Stomach (tissue), 9 donors: ENCODE measurements around the gene C10orf105. TPM values are rescaled to one million over a fixed set of nuclear protein-coding genes. Genes with fewer than 3 reads are reported as not detected.

Source experiments
- DNase-seq, 2 donors: peaks; one replicate each; pipeline versions ENCODE4 v3.0.0 to v3.0.0-alpha.2; 2013 to 2019
- H3K27ac ChIP-seq, 5 donors: fragments of 200-600 bp in 4 of 5; sonication (generic) in 4 of 5; one replicate each; pipeline ENCODE4 v1.5.1; 2013 to 2019; ENCODE audit warnings: mild to moderate bottlenecking in 1 of 5, moderate library complexity in 1 of 5
- H3K27me3 ChIP-seq, 3 donors: fragments of 200-600 bp; sonication (generic); one replicate each; pipeline ENCODE4 v1.5.1; 2017 to 2019; ENCODE audit warnings: mixed run types in 1 of 3
- H3K36me3 ChIP-seq, 4 donors: fragments of 200-600 bp; sonication (generic); 1 replicate in 3 of 4; 2 replicates in 1 of 4; pipeline ENCODE4 v1.5.1; 2016 to 2019
- H3K4me1 ChIP-seq, 4 donors: fragments of 200-600 bp; sonication (generic); one replicate each; pipeline ENCODE4 v1.5.1; 2016 to 2019
- H3K4me3 ChIP-seq, 4 donors: fragments of 200-600 bp; sonication (generic) in 3 of 4; one replicate each; pipeline ENCODE4 v1.5.1; 2016 to 2019; ENCODE audit warnings: mild to moderate bottlenecking in 1 of 4
- H3K9me3 ChIP-seq, 4 donors: fragments of 200-600 bp; sonication (generic); one replicate each; pipeline ENCODE4 v1.5.1; 2016 to 2019
- CTCF ChIP-seq, 7 experiments: fragments of 450-650 bp in 4 of 7; fragments of 200-600 bp in 3 of 7; sonication (generic) in 3 of 7; IDR thresholded peaks; one replicate each; pipeline ENCODE4 v1.5.1; 2016 to 2019; ENCODE audit warnings: antibody characterized with exemption in 7 of 7, control low read depth in 2 of 7, mild to moderate bottlenecking in 1 of 7
- EP300 ChIP-seq: sonication (generic); formaldehyde crosslinking; IDR thresholded peaks from one replicate; pipeline ENCODE4 v1.6.1; 2017; ENCODE audit warnings: antibody characterized with exemption
- POLR2A ChIP-seq, 4 donors: fragments of 450-650 bp; IDR thresholded peaks; one replicate each; pipeline ENCODE4 v1.6.1; 2016; ENCODE audit warnings: antibody characterized with exemption in 4 of 4, control low read depth in 2 of 4, mild to moderate bottlenecking in 1 of 4, moderate library complexity in 1 of 4
- POLR2AphosphoS5 ChIP-seq, 3 donors: sonication (generic); formaldehyde crosslinking; IDR thresholded peaks; one replicate each; pipeline ENCODE4 v1.6.1; 2016; ENCODE audit warnings: antibody characterized with exemption in 3 of 3
- WGBS, 5 donors: extraction: QIAGEN DNeasy Blood & Tissue Kit in 3 of 5; methylation state at CpG; one replicate each; pipeline versions ENCODE4 v1.1.5 to v1.1.7; 2013 to 2018; 5-methylcytosine and 5-hydroxymethylcytosine counted together
- intact Hi-C: fragments of 100-400 bp; cut with DNase I; formaldehyde crosslinking; loops from one replicate; pipeline ENCODE4 v1.15.1; 2023; ENCODE audit warnings: low total_unique reads
- polyA plus RNA-seq, 3 donors: library from polyadenylated mRNA; stranded (reverse); fragments of 200-250 nt; gene quantifications; one replicate each; pipeline ENCODE4 v1.2.3, GENCODE V29; 2013
- total RNA-seq, 5 donors: library from RNA; depleted of rRNA; stranded (reverse); fragments of >200 nt; gene quantifications; one replicate each; pipeline versions ENCODE4 v1.1.0 to v1.2.3, GENCODE V29; 2014 to 2016
- donor health status: healthy with polysubstance abuse.
- donor health status: Bipolar disorder and iron deficiency.
- donor health status: healthy.

Gene C10orf105
- total and polyA plus RNA-seq, 8 donors = 0.03 TPM; not detected in 7

GRCh38 chr10:71667387-71667752, 52.2 kb downstream of the C10orf105 start:
- DNase-seq = no peak
- H3K4me3 ChIP-seq = no peak overlapping the region
- no peaks in the 10 kb centered on the region for H3K9me3 ChIP-seq
- intact Hi-C loops = no loop called here
- H3K27me3 ChIP-seq = peaks cover 0 to 11% (median 5%) of the 10 kb centered on the region in 3 donors
- H3K27ac ChIP-seq = no peak overlapping the region
- no peaks in the 10 kb centered on the region for H3K36me3 ChIP-seq
- TF ChIP-seq POLR2AphosphoS5 (IDR thresholded peaks at IDR 0.05) = no peak
- no peak for TF ChIP-seq CTCF (IDR thresholded peaks at IDR 0.05)
- no peak for TF ChIP-seq POLR2A (IDR thresholded peaks at IDR 0.05)
- no peak for TF ChIP-seq EP300
- peaks cover 0 to 8% (median 3%) of the 10 kb centered on the region in 4 donors for H3K4me1 ChIP-seq
- 34 to 49% (median 44%) methylated on average over 5 of the region's 5 CpGs for WGBS, 5 donors

DNA sequence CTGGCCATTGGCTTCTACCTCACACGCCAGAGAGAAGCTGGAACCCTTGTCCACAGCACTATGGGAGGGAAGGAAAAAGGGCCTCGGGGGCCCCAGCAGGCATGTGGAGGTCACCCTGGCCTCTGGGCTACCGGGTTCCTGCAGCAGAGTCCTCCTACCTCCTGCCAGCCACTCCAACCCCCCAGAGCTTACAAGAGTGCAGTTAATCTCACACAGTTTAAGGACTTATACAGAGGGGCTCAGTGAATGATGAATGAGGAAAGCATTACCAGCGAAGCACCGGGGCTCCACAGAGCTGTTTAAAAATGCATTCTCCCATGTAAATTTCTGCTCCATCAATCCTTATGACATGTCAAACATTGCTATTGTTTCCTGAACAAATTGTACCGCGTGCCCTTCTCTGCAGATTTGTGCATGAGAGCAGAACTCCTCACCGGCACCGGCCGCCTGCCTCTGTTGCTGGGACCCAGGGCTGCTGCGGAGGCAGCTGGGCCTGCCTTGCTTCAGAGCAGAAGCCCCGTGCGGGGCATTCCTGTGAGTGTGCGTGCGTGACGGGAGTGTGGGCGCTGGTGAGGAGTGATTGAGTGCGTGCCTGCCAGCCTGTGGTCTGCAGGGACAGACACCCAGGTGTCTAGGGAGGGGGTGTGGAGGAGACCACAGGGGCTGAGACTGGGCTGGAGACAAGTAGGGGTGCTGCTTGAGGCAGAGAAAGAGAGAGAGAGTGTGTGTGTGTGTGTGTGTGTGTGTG, 52.8 kb downstream of the C10orf105 start:
- DNase-seq = peak in 1 of 2 donors; percentile 56
- peaks cover 0 to 8% (median 3%) of the 10 kb centered on the region in 4 donors for H3K4me1 ChIP-seq
- H3K4me3 ChIP-seq = no peak overlapping the region
- H3K27ac ChIP-seq = no peak overlapping the region
- intact Hi-C loops = no loop called here
- TF ChIP-seq EP300 (no peak), POLR2A (IDR thresholded peaks at IDR 0.05) (no peak), POLR2AphosphoS5 (IDR thresholded peaks at IDR 0.05) (no peak), CTCF (IDR thresholded peaks at IDR 0.05) (no peak)
- H3K27me3 ChIP-seq = peaks cover 0 to 14% (median 5%) of the 10 kb centered on the region in 3 donors
- 33 to 54% (median 42%) methylated on average over 17 to 18 of the region's 18 CpGs for WGBS, 5 donors
- no peaks in the 10 kb centered on the region for H3K36me3 ChIP-seq
- H3K9me3 ChIP-seq = no peaks in the 10 kb centered on the region

GRCh38 chr10:71665456-71665855, 54.1 kb downstream of the C10orf105 start:
- TF ChIP-seq POLR2AphosphoS5 (IDR thresholded peaks at IDR 0.05) (no peak), CTCF (IDR thresholded peaks at IDR 0.05) (no peak), POLR2A (IDR thresholded peaks at IDR 0.05) (no peak), EP300 (no peak)
- DNase-seq = no peak
- Histone ChIP-seq H3K27ac (no peak overlapping the region), H3K4me3 (no peak overlapping the region), H3K9me3 (no peaks in the 10 kb centered on the region), H3K4me1 (peaks cover 0 to 8% (median 3%) of the 10 kb centered on the region in 4 donors), H3K27me3 (peaks cover 0 to 25% (median 5%) of the 10 kb centered on the region in 3 donors), H3K36me3 (no peaks in the 10 kb centered on the region)
- intact Hi-C loops = no loop called here
- WGBS, 5 donors = 73 to 84% (median 77%) methylated on average over 5 to 9 of the region's 9 CpGs

GRCh38 chr10:71664585-71664984, 55.0 kb downstream of the C10orf105 start:
- 33 to 52% (median 46%) methylated on average over 2 of the region's 2 CpGs for WGBS, 5 donors
- TF ChIP-seq CTCF (IDR thresholded peaks at IDR 0.05) (no peak), POLR2A (IDR thresholded peaks at IDR 0.05) (no peak), EP300 (no peak)
- intact Hi-C loops = no loop called here
- no peaks in the 10 kb centered on the region for H3K9me3 ChIP-seq
- H3K4me3 ChIP-seq = no peak overlapping the region
- H3K4me1 ChIP-seq = peaks cover 0 to 8% (median 3%) of the 10 kb centered on the region in 4 donors
- no peak for DNase-seq
- H3K27ac ChIP-seq = no peak overlapping the region
- peaks cover 0 to 25% (median 5%) of the 10 kb centered on the region in 3 donors for H3K27me3 ChIP-seq
- H3K36me3 ChIP-seq = no peaks in the 10 kb centered on the region
